Adipocyte (in vitro differentiated cells): ENCODE measurements around the gene EFCAB7.

ENCODE experiments used
- DNase-seq: peaks from one replicate; pipeline ENCODE4 v3.0.0-alpha.2; 2015; ENCODE audit warnings: low read depth
- H3K27me3 ChIP-seq: replicated peaks from 2 replicates; pipeline ENCODE4 v1.7.0; 2013; ENCODE audit warnings: mild to moderate bottlenecking, low read length, moderate library complexity; ENCODE audit not compliant: control insufficient read depth, insufficient read depth
- H3K36me3 ChIP-seq: 2 replicates; pipeline ENCODE4 v1.7.0; 2013; ENCODE audit warnings: low read length, mild to moderate bottlenecking, moderate library complexity; ENCODE audit not compliant: control insufficient read depth, insufficient read depth, severe bottlenecking
- H3K4me1 ChIP-seq: 2 replicates; pipeline ENCODE4 v1.7.0; 2013; ENCODE audit warnings: mild to moderate bottlenecking, low read length, moderate library complexity; ENCODE audit not compliant: control insufficient read depth, insufficient read depth
- H3K4me3 ChIP-seq: 2 replicates; pipeline ENCODE4 v1.7.0; 2013; ENCODE audit warnings: mild to moderate bottlenecking, low read length, moderate library complexity
- H3K9ac ChIP-seq: 2 replicates; pipeline ENCODE4 v1.7.0; 2013; ENCODE audit warnings: mild to moderate bottlenecking, low read length, moderate library complexity
- H3K9me3 ChIP-seq: 2 replicates; pipeline ENCODE4 v1.7.0; 2013; ENCODE audit warnings: mild to moderate bottlenecking, low read length, moderate library complexity; ENCODE audit not compliant: control insufficient read depth

EFCAB7 gene

DNA sequence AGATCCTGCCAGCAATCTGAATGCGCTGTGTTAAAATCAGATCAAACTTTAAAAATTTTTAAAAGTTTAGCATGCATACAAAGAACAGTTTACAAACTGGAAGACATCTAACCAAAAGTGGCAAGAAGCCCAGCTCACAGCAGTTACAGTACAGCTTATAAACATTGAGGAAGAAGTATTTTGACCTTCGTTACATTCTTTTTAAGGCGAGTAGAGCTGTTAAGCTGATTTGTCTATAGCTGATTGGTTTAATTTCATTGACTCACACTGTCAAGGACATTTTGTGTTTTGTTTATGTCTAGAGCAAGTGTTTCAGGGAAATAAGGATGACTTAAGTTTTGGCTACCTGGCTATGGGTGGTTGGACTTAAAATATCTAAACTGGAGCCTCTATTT lies 66.8 kb downstream of the EFCAB7 start:
- peak overlapping the region; percentile 67 for H3K4me3 ChIP-seq
- DNase-seq: no peak

GRCh38 chr1:63592536-63593302 lies 69.4 kb downstream of the EFCAB7 start:
- Histone ChIP-seq H3K27me3 (no peaks in the 10 kb centered on the region), H3K9ac (peak overlapping the region; percentile 99), H3K9me3 (no peaks in the 10 kb centered on the region), H3K4me1 (peaks cover 50% of the 10 kb centered on the region), H3K36me3 (no peaks in the 10 kb centered on the region), H3K4me3 (peak overlapping the region; percentile 98)
- DNase-seq: peak; percentile 59

More for the DNA sequence above, 66.8 kb downstream of the EFCAB7 start:
- no peaks in the 10 kb centered on the region for H3K36me3 ChIP-seq
- no peaks in the 10 kb centered on the region for H3K9me3 ChIP-seq
- H3K27me3 ChIP-seq: no peaks in the 10 kb centered on the region
- peak overlapping the region; percentile 29 for H3K9ac ChIP-seq
- H3K4me1 ChIP-seq: peaks cover 39% of the 10 kb centered on the region

DNA sequence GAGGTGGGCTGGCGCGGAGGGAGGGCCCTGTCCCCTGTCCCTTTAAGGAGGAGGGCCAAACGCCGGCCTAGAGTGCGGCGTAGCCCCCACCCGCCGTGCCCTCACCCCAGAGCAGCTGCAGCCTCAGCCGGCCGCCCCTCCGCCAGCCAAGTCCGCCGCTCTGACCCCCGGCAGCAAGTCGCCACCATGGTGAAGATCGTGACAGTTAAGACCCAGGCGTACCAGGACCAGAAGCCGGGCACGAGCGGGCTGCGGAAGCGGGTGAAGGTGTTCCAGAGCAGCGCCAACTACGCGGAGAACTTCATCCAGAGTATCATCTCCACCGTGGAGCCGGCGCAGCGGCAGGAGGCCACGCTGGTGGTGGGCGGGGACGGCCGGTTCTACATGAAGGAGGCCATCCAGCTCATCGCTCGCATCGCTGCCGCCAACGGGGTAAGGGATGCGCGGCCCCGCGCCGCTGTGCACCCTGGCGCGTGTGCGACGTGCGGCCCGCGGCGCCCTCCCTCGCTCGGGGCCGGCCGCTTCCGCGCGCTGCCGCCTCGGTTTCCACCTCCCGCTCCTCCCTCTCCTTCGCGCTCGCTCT lies 70.1 kb downstream of the EFCAB7 start, which contains the start of gene PGM1:
Gene PGM1, plus strand, starts transcription at position 109 of the 583 bp plus-strand sequence. Its CDS starts 78 bp downstream, at position 187.
- peak within 1 kb of the TSS; percentile 99 for H3K9ac ChIP-seq
- H3K4me3 ChIP-seq: peak within 1 kb of the TSS; percentile 98
- H3K36me3 ChIP-seq: peaks cover 1% of the 10 kb centered on the region
- no peaks in the 10 kb centered on the region for H3K27me3 ChIP-seq
- H3K4me1 ChIP-seq: peaks cover 50% of the 10 kb centered on the region
- DNase-seq: peak; percentile 89
- H3K9me3 ChIP-seq: no peaks in the 10 kb centered on the region

DNA sequence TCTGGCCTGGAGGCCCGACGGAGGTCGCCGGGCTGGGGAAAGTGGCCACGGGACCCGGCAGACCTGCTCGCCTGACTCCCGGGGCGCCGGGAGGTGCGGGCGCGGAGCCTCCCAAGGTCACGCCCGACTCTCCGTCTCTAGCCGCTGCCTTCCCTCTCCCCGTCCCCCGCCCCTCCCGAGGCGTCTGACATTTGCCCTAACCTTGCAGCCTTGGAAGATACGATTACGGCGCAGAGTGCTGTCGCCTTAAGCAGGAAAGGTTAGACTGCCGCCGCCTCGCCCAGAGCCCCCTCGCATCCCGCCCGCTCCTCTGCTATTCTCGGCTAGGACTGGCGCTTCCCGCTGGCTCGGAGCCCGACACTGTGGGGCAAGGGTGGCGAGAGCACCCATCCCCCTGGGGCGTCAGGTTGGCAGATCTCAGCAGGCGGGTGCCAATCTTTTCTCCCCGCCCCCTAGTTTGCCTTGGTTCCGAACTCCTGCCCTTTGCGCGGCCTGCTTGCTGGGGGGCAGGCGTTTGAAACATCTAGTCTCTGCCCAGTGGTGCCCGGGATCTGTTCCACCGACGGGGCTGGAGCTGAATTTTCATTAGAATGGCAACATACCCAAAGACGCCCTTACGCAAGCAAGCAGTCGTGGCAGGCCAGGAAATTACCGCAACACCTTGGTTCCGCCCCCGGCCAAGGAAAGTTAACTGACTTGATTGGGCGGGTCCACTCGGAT lies 70.7 kb downstream of the EFCAB7 start:
- peaks cover 7% of the 10 kb centered on the region for H3K36me3 ChIP-seq

DNA sequence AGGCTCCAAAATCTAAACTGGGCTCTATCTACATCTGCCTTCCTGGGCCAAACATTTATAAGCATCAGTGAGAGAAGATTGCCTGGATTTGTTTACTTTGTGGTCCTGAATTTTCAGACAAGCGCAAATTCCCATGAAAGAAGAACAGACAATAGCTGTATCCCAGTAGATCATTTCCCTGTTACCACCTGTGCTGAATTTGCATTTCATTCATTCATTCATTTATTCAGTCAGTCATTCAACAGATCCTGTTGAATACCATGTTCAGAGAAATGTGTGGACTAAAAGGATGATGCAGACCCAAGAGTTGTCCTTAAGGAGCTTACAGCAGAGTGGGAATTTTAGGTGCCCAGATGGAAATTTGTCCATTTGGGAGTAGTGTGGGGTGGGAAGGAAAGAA lies 72.1 kb downstream of the EFCAB7 start:
- Histone ChIP-seq H3K27me3 (no peaks in the 10 kb centered on the region), H3K4me3 (peak overlapping the region; percentile 98)
- no peak for DNase-seq

More for the DNA sequence above, 70.7 kb downstream of the EFCAB7 start:
- H3K27me3 ChIP-seq: no peaks in the 10 kb centered on the region
- DNase-seq: peak; percentile 63
- no peaks in the 10 kb centered on the region for H3K9me3 ChIP-seq
- peak overlapping the region; percentile 98 for H3K4me3 ChIP-seq
- H3K4me1 ChIP-seq: peaks cover 50% of the 10 kb centered on the region
- H3K9ac ChIP-seq: peak overlapping the region; percentile 99

DNA sequence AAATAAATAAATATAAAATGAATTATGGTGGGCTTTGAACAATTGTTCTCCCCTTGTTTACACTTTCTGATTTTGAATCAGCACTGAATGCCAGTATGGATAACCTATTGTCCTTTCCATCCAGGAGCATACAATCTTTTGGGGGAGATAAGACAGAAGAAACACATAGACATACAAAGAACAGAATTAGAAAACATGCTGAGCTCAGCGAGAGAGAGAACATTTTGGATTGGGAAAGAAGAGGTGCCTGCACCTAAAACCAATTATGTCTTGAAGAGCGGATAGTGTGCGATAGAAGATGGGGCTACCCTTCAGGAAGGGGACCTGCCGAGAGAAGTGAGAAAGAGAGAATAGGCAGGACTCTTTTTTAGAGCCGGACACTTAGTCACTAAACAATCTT lies 76.5 kb downstream of the EFCAB7 start:
- Histone ChIP-seq H3K4me3 (no peak overlapping the region), H3K36me3 (peaks cover 22% of the 10 kb centered on the region), H3K9ac (no peak overlapping the region), H3K9me3 (no peaks in the 10 kb centered on the region), H3K27me3 (no peaks in the 10 kb centered on the region), H3K4me1 (peaks cover 25% of the 10 kb centered on the region)
- DNase-seq: no peak

More for the DNA sequence above, 72.1 kb downstream of the EFCAB7 start:
- H3K36me3 ChIP-seq: peaks cover 7% of the 10 kb centered on the region
- H3K4me1 ChIP-seq: peaks cover 38% of the 10 kb centered on the region
- no peak overlapping the region for H3K9ac ChIP-seq
- H3K9me3 ChIP-seq: no peaks in the 10 kb centered on the region

DNA sequence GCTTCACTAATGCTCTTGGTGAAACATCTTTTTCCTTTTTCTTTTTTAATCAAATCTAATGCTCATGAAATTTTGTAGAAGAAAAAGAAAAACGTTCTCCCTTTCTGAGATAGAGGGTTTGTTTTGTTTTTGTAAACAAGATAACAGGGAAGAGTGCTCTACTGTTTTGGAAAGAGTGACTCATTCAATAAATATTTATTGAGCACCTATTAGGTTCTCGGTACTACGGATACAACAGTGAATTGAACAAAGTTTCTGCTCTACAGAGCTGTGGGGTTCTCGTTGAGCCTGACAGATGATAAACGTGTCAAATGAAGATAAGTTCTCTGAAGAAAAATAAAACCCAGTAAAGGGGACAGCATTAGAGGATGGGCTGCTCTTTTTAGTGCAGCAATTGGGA lies 76.9 kb downstream of the EFCAB7 start:
- no peak overlapping the region for H3K4me3 ChIP-seq
- no peaks in the 10 kb centered on the region for H3K9me3 ChIP-seq
- peaks cover 21% of the 10 kb centered on the region for H3K4me1 ChIP-seq
- H3K27me3 ChIP-seq: no peaks in the 10 kb centered on the region
- H3K36me3 ChIP-seq: peaks cover 22% of the 10 kb centered on the region
- DNase-seq: no peak
- no peak overlapping the region for H3K9ac ChIP-seq

DNA sequence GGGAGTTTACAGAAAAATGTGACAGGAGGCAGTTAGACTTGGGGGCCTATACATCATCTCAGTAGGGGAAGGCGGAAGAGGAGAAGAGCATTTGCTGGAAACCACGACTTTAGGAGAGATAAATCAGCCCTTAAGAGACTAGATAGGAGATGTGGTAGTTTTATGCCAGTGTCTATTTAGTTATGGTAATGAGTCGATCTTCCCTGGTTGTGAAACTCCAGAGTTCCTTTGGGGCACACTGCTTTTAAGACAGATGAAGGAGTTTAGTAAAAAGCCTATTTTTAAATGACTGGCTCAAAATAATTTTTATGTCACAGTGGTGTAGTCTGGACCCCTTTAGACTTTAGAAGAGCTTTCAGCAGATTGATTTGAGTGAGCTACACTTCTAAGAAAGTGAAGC lies 77.7 kb downstream of the EFCAB7 start:
- Histone ChIP-seq H3K9me3 (no peaks in the 10 kb centered on the region), H3K4me3 (peak overlapping the region; percentile 39), H3K4me1 (peaks cover 14% of the 10 kb centered on the region), H3K36me3 (peaks cover 22% of the 10 kb centered on the region), H3K9ac (no peak overlapping the region), H3K27me3 (no peaks in the 10 kb centered on the region)
- no peak for DNase-seq

DNA sequence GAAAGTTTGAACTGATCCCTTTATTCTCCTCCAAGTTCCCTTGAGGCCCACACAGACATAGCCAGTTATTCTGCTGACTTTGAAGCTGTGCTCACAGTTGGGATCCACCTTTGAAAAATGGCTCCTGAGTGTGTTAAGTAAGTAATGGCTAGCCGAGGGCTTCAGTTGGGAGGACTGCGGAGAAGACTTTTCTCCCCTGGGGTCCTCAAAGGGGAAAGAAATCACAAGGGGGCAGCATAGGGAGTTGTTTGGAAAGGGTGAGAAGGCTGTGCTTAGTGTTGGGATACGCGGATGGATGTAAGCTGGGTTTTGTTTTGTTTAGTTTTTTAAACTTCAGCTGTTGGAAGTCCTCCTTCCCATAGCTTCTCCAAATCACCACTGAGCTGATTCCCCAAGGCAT lies 78.1 kb downstream of the EFCAB7 start:
- Histone ChIP-seq H3K4me3 (peak overlapping the region; percentile 39), H3K27me3 (no peaks in the 10 kb centered on the region), H3K4me1 (peaks cover 14% of the 10 kb centered on the region), H3K36me3 (peaks cover 24% of the 10 kb centered on the region), H3K9ac (no peak overlapping the region), H3K9me3 (no peaks in the 10 kb centered on the region)
- no peak for DNase-seq

- no peaks in the 10 kb centered on the region for H3K9me3 ChIP-seq
- H3K4me1 ChIP-seq: peaks cover 14% of the 10 kb centered on the region
These were observed 78.6 kb downstream of the EFCAB7 start for GRCh38 chr1:63601912-63602311.

DNA sequence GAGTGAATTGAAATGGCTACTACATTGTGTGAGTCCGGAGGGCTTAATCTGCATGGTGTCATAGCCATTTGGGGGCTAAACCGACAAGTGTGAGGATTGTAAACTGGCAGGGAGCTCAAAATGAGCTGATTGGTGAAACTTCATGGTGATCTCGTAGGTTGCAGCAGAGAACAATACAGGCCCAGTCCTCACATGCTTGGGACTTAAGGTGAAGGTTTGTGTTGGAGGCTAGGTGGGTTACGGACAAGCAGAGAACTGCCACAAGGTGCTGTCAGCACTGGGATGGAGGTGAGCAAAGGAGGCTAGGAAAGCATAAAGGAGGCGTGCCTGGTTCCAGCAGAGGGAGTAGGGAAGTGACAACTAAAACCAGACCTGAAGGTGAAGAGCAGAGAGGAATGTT lies 79.3 kb downstream of the EFCAB7 start:
- H3K27me3 ChIP-seq: no peaks in the 10 kb centered on the region
- DNase-seq: no peak

More at GRCh38 chr1:63601912-63602311, 78.6 kb downstream of the EFCAB7 start:
- H3K4me3 ChIP-seq: no peak overlapping the region
- H3K27me3 ChIP-seq: no peaks in the 10 kb centered on the region
- DNase-seq: no peak
- H3K9ac ChIP-seq: no peak overlapping the region
- H3K36me3 ChIP-seq: peaks cover 27% of the 10 kb centered on the region

More for the DNA sequence above, 79.3 kb downstream of the EFCAB7 start:
- Histone ChIP-seq H3K9me3 (no peaks in the 10 kb centered on the region), H3K9ac (no peak overlapping the region), H3K36me3 (peaks cover 32% of the 10 kb centered on the region), H3K4me1 (peaks cover 14% of the 10 kb centered on the region), H3K4me3 (no peak overlapping the region)
